OCI-LY7 (cell line): ENCODE measurements around the gene SDK2. TPM values are rescaled to one million over a fixed set of nuclear protein-coding genes. Genes with fewer than 3 reads are reported as not detected.

ENCODE experiments used
- BruUV-seq: library from RNA; stranded (reverse); fragments of 400-500 nt; replicated peaks from 2 replicates; lab custom pipeline; 2021; lab: Mats Ljungman, UMichigan
- CTCF ChIA-PET: fragments of 300-600 bp; sonication (Branson Sonifier 250); formaldehyde crosslinking; loops from one replicate; lab custom pipeline; 2022; ENCODE audit warnings: antibody characterized with exemption; ENCODE audit not compliant: unreplicated experiment; lab: Charles Lee
- POLR2A ChIA-PET: fragments of 300-600 bp; sonication (Branson Sonifier 250); formaldehyde crosslinking; loops from one replicate; lab custom pipeline; 2022; ENCODE audit warnings: antibody characterized with exemption; lab: Charles Lee
- DNase-seq: peaks from one replicate; pipeline ENCODE4 v3.0.0-alpha.2; 2015; ENCODE audit warnings: low spot score
- H2AFZ ChIP-seq: fragments of 200-600 bp; sonication (generic), shearing (Covaris generic); 2 replicates; pipeline ENCODE4 v1.6.1; 2014; ENCODE audit warnings: mild to moderate bottlenecking, antibody characterized with exemption, low read length, moderate library complexity
- H3K27ac ChIP-seq: fragments of 200-600 bp; sonication (generic); 2 replicates; pipeline ENCODE4 v1.5.1; 2014; ENCODE audit warnings: mixed run types, low read depth, mild to moderate bottlenecking, moderate library complexity, low read length, inconsistent platforms; ENCODE audit not compliant: poor library complexity, severe bottlenecking
- H3K36me3 ChIP-seq: fragments of 200-600 bp; sonication (generic); 2 replicates; pipeline ENCODE4 v1.6.1; 2014; ENCODE audit warnings: mild to moderate bottlenecking, antibody characterized with exemption, low read length, moderate library complexity, mixed read lengths; ENCODE audit not compliant: insufficient read depth
- H3K4me1 ChIP-seq: fragments of 200-600 bp; sonication (generic); 2 replicates; pipeline ENCODE4 v1.5.1; 2014; ENCODE audit warnings: mild to moderate bottlenecking, low read length; ENCODE audit not compliant: insufficient read depth, poor library complexity, severe bottlenecking
- H3K4me2 ChIP-seq: fragments of 200-600 bp; sonication (generic); 2 replicates; pipeline ENCODE4 v1.6.1; 2014; ENCODE audit warnings: mild to moderate bottlenecking, low read length
- H3K4me3 ChIP-seq: fragments of 200-600 bp; sonication (generic); 2 replicates; pipeline ENCODE4 v1.5.1; 2014; ENCODE audit warnings: mild to moderate bottlenecking, low read depth, low read length; ENCODE audit not compliant: poor library complexity, severe bottlenecking
- H3K79me2 ChIP-seq: fragments of 200-600 bp; sonication (generic); 2 replicates; pipeline ENCODE4 v1.6.1; 2016; ENCODE audit warnings: low read depth, mild to moderate bottlenecking, low read length, moderate library complexity, mixed read lengths; ENCODE audit not compliant: insufficient read depth
- H3K9me2 ChIP-seq: fragments of 200-600 bp; sonication (generic); 2 replicates; pipeline ENCODE4 v1.6.1; 2016; ENCODE audit warnings: mild to moderate bottlenecking, low read length, mixed read lengths; ENCODE audit not compliant: insufficient read depth
- H3K9me3 ChIP-seq: fragments of 200-600 bp; sonication (generic); 2 replicates; pipeline ENCODE4 v1.6.1; 2014; ENCODE audit warnings: mild to moderate bottlenecking, mixed run types, low read length, mixed read lengths
- H4K20me1 ChIP-seq: fragments of 200-600 bp; sonication (generic); 2 replicates; pipeline ENCODE4 v1.6.1; 2014; ENCODE audit warnings: mild to moderate bottlenecking, antibody characterized with exemption, low read length, moderate library complexity, mixed read lengths; ENCODE audit not compliant: insufficient read depth
- CTCF ChIP-seq: fragments of 200-600 bp; sonication (generic); conservative IDR thresholded peaks from 2 replicates; pipeline ENCODE4 v1.5.1; 2014; ENCODE audit warnings: mild to moderate bottlenecking, antibody characterized with exemption, low read length, moderate library complexity, mixed read lengths
- EZH2phosphoT487 ChIP-seq: fragments of 200-600 bp; sonication (generic); IDR thresholded peaks from 2 replicates; pipeline ENCODE4 v1.6.1; 2018; ENCODE audit warnings: low read depth, borderline replicate concordance, mild to moderate bottlenecking, mixed run types, antibody characterized with exemption, low read length, moderate library complexity, mixed read lengths
- intact Hi-C: fragments of 100-400 bp; cut with micrococcal nuclease; formaldehyde crosslinking; loops from one replicate; pipeline ENCODE4 v1.10.0; 2022; ENCODE audit not compliant: unreplicated experiment
- total RNA-seq, 2 experiments: library from RNA; depleted of rRNA in 1 of 2; stranded (reverse); fragments of >200 nt in 1 of 2; shearing (Covaris generic) in 1 of 2; gene quantifications; 2 replicates each; pipeline ENCODE4 v1.2.3, GENCODE V29; 2014 to 2022

SDK2 gene
- total RNA-seq, 2 experiments from 2014 or later: 0.32 to 1.8 TPM

DNA sequence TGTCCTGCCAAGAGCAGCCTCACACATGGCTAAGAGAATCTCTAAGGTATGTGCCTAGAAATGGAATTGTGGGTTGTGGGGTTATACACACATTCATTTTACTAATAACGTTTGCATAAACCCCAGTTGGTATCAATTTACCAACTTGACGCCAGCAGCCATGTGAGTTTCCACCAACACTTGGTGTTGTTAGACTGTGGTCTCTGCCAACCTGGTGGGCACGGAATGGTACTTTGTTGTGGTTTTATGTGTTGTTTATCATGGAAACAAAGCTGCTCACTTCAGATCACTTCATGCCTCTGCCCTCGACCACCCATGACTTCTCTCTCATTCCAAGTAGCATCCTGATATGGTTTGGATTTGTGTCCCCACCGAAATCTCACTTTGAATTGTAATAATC lies 180.4 kb downstream of the SDK2 start:
- no peaks in the 10 kb centered on the region for H4K20me1 ChIP-seq
- H2AFZ ChIP-seq: no peak overlapping the region
- no peaks in the 10 kb centered on the region for H3K9me3 ChIP-seq
- no TSS peak for BruUV-seq
- no peaks in the 10 kb centered on the region for H3K36me3 ChIP-seq
- no peak overlapping the region for H3K4me3 ChIP-seq
- POLR2A ChIA-PET: no interaction called here
- CTCF ChIA-PET: no interaction called here
- no peak overlapping the region for H3K4me2 ChIP-seq
- TF ChIP-seq EZH2phosphoT487: no peak
- no peak for TF ChIP-seq CTCF
- H3K9me2 ChIP-seq: no peaks in the 10 kb centered on the region
- intact Hi-C loops: no loop called here
- H3K79me2 ChIP-seq: no peaks in the 10 kb centered on the region
- peaks cover 15% of the 10 kb centered on the region for H3K4me1 ChIP-seq
- DNase-seq: no peak
- H3K27ac ChIP-seq: no peak overlapping the region

DNA sequence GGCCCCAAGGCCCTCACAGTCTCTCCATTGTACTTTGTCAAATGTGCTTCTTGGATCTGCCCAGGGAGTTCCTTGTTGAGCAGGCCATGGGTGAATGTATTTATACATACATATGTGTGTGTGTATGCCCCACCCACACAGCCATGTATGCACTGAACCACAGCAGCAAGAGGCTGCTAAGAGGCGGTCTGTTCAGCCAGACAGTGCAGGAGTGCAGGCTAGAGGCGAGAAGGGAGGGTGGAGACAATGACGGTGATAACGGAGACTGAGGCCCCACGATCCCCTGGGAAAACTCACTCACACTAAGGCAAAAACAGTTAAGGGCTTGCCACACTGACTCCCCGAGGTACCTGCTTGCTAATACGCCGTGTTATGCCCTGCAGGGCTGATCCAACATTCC lies 181.4 kb downstream of the SDK2 start:
- Histone ChIP-seq H3K4me1 (peaks cover 10% of the 10 kb centered on the region), H3K9me3 (no peaks in the 10 kb centered on the region), H3K79me2 (no peaks in the 10 kb centered on the region), H3K9me2 (no peaks in the 10 kb centered on the region), H3K4me2 (no peak overlapping the region), H3K36me3 (no peaks in the 10 kb centered on the region), H4K20me1 (no peaks in the 10 kb centered on the region), H2AFZ (no peak overlapping the region), H3K27ac (no peak overlapping the region), H3K4me3 (no peak overlapping the region)
- BruUV-seq: no TSS peak
- no peak for DNase-seq
- ChIA-PET CTCF (no interaction called here), POLR2A (no interaction called here)
- TF ChIP-seq EZH2phosphoT487 (no peak), CTCF (no peak)
- intact Hi-C loops: no loop called here

GRCh38 chr17:73459980-73460379 lies 184.3 kb downstream of the SDK2 start:
- ChIA-PET CTCF (no interaction called here), POLR2A (no interaction called here)

More at GRCh38 chr17:73459980-73460379, 184.3 kb downstream of the SDK2 start:
- no peaks in the 10 kb centered on the region for H3K36me3 ChIP-seq
- no peaks in the 10 kb centered on the region for H3K9me2 ChIP-seq
- H3K79me2 ChIP-seq: no peaks in the 10 kb centered on the region
- H3K9me3 ChIP-seq: no peaks in the 10 kb centered on the region
- TF ChIP-seq EZH2phosphoT487 (no peak), CTCF (no peak)
- H3K4me2 ChIP-seq: no peak overlapping the region
- no peaks in the 10 kb centered on the region for H4K20me1 ChIP-seq
- no peak overlapping the region for H2AFZ ChIP-seq
- intact Hi-C loops: no loop called here
- no peak for DNase-seq
- no peak overlapping the region for H3K27ac ChIP-seq
- H3K4me1 ChIP-seq: peaks cover 5% of the 10 kb centered on the region
- no TSS peak for BruUV-seq
- H3K4me3 ChIP-seq: no peak overlapping the region
